Kidney capillary endothelial cell (primary cell): ENCODE results near the gene SH3GLB2.
A peak's percentile ranks its signal among the peaks of the same experiment; 100 is the strongest.
"Not testable (repeated sequence)": the region's sequence is repeated elsewhere in the genome, so short reads cannot be mapped to it uniquely, and the experiment has no call there.

Source experiments
- DNase-seq: peaks from one replicate; pipeline ENCODE4 v3.0.0-alpha.2; 2018; ENCODE audit warnings: low spot score

The SH3GLB2 gene

DNA sequence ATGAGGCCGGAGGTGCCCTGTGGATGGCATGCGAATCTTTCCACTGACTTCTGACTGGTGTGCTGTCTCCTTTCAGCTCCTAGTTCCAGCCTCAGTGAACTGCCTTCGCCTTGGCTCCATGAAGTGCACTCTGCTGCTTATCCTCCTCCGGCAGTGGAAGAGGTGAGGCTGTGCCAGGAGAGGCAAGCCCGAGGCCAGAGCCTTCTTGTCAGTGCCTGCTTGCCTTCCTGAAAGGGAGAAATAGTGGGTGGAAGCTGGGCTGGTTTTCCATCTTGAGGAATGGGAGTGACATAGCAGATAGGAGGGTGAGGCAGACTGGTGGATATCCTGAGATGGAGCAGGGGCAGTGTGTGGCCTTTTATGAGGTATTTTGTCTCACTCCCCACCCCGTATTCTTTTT, 29.7 kb downstream of the SH3GLB2 start:
- no peak for DNase-seq

DNA sequence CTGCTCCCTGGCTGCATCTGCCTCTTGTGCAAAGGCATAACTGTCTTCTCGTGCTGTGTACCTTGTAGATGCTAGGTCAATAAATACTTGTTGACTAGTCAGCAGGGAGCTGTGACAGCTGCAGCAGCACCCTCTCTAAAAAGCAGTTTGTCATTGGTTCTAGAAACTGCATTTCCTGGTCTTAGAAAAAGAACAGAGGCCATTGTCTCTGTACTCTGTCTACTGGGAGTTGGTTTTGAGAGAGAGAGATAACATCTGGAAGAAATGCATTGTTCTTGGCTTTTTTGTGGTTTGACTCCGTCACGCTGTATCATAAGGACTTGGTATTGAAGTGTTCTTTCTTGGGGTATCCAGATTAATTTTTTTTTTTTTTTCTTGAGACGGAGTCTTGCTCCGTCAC, 32.3 kb downstream of the SH3GLB2 start:
- no peak for DNase-seq

GRCh38 chr9:128992995-128993394, 35.1 kb downstream of the SH3GLB2 start:
- DNase-seq, result no peak

GRCh38 chr9:128987805-128988204, 40.3 kb downstream of the SH3GLB2 start:
- DNase-seq, result no peak

- no peak for DNase-seq
Observed at GRCh38 chr9:128986671-128987070, 41.5 kb downstream of the SH3GLB2 start.

- no peak for DNase-seq
Observed at GRCh38 chr9:128983536-128983935, 44.6 kb downstream of the SH3GLB2 start.

- no peak for DNase-seq
Observed at GRCh38 chr9:128979111-128979510, 49.0 kb downstream of the SH3GLB2 start.

DNA sequence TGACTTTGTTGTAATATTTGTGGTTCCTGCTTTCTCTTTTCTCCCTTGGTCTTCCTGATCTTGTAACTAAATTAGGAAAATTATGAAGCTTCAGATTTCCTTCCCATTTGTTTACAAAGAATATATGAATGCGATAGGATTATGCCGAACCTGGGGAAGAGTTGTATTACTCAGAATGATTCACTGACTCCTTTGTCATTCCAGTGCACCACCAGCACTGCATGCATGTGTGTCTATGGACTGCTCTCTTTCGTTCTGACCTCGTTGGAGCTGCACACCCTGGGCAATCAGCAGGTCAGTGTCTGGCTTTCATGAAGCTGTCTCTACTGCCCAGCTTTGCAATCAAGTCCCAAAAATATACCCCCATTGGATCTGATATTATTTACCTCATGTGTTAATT, 55.2 kb downstream of the SH3GLB2 start:
- DNase-seq, result peak; percentile 55

- DNase-seq, result no peak
Observed at GRCh38 chr9:128969491-128969890, 58.6 kb downstream of the SH3GLB2 start.

- DNase-seq, result not testable (repeated sequence)
Observed at GRCh38 chr9:128961403-128961802, 66.7 kb downstream of the SH3GLB2 start.
